ENCODE results near the gene AIRE.
A peak's percentile ranks its signal among the peaks of the same experiment; 100 is the strongest.
"Not testable (repeated sequence)": the region's sequence is repeated elsewhere in the genome, so short reads cannot be mapped to it uniquely, and the experiment has no call there.

The AIRE gene

DNA sequence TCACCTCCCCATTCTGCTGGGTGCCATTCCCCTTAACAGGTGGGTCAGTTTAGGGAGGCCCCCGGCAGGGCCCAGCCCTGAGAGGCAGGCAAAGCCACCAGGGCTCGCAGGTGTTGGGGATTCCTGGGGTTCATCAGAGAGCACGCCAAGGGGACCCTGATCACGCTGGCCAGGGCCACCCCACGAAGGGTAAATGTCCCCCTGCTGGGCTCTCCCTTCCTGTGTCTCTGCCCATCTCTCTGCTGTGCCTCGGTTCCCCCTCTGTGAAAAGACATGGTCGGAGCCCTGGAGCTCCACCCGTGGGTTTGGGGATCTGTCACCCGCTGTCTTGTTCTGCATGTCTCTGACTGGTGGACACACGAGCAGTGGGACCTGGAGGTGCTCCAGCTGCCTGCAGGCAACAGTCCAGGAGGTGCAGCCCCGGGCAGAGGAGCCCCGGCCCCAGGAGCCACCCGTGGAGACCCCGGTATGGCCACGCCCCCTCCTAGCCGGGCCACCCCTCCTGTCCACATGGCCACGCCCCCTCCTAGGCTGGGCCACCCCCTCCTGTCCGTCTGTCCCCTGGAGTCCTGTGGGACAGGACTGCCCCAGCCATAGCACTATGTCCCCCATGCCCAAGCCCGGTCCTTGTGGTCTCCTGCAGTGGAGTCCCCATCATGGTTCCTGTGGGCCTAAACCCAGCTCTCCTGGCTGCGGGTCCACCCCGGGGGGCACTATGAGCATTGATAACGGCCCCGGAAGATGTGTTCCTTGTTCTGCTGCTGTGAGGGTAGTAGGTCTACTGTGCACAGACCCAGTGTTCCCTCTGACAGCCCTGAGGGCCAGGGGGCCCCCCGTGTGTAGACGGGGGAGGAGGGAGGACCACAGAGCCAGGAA lies 6.5 kb downstream of the AIRE start:
- no peak for DNase-seq (ENCODE audit: low read depth)

DNA sequence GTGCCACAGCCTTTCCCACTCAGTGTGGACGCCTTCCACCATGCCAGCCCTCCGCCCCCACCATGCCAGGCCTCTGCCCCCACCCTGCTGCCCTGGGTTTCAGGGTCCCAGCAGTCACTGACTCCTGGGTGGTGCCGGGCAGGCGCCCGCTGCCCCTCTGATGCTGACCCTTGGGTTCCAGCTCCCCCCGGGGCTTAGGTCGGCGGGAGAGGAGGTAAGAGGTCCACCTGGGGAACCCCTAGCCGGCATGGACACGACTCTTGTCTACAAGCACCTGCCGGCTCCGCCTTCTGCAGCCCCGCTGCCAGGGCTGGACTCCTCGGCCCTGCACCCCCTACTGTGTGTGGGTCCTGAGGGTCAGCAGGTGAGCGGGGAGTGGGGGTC lies 7.1 kb downstream of the AIRE start:
- no peak for DNase-seq (ENCODE audit: low read depth)

DNA sequence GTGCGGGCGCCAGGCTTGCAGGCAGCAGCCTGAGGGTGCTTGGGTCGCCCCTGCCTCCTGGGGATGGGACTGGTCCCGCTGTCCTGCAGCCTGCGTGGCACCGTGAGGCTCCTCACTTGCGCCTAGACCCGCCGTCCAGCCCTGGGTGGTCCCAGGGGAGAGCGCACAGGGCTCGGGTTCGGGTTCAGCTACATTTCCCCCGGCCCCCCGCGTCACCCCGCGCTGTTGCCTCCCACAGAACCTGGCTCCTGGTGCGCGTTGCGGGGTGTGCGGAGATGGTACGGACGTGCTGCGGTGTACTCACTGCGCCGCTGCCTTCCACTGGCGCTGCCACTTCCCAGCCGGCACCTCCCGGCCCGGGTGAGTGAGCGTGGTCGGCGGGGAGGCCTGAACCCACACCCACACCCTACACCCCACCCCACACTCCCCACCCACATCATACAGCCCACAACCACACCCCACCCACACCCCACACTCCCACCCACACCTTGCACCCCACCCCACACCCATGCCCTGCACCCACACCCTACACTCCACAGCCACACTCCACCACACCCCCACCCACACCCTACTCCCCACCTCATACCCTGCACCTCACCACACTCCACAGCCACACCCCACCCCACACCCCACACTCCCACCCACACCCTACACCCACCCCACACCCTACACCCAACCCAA lies 8.0 kb downstream of the AIRE start:
- DNase-seq (ENCODE audit: low read depth), result no peak

DNA sequence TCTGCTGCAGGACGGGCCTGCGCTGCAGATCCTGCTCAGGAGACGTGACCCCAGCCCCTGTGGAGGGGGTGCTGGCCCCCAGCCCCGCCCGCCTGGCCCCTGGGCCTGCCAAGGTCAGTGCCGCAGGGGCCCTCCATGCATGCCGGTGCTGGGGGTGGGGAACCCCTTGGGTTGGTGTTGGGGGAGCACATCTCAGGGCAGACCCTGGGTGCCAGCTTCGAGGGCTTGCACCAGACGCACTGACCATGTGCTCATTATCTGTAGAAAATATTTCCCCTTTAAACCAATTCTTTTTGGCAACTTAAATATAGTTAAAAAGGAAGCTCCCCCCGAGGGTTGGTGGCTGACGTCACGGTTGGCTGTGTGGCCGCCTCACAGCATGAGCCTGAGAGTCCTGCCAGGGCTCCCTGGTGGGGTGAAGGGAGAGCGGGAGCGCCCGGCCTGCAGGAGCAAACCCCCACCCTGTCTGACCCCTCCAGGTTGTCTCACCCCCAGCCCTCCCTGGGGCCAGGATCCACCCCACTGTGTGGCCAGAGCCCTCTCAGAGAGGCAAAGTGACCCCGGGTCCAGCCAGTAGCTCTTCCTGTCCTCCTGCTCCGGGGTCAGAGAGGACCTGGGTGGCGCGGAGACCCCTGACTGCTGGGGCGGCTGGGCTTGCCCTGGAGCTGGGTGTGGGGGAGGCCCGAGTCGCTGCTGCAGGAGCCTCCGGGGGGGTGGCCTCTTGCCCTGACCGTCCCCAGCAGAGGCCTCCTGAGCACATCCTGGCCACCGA lies 8.9 kb downstream of the AIRE start:
- DNase-seq (ENCODE audit: low read depth), result no peak

DNA sequence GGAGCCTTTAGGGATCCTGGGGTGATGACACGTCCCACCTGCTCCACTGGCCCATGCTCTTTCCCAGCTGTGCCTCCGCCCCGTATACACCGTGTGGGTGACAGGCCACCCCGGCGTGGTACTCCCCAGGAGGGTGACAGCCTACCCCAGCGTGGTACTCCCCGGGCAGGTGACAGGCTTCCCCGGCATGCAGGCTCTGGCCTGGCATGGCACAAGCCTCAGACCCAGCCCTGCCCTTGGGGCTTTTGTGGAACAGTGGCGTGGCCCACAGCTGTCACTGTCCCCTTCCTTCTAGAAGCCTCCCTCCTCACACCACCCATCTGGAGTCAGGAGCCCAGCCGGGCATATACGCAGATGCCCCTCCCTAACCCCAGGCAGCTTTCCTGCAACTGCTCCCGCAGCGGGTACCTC lies 9.5 kb downstream of the AIRE start:
- DNase-seq (ENCODE audit: low read depth), result no peak

DNA sequence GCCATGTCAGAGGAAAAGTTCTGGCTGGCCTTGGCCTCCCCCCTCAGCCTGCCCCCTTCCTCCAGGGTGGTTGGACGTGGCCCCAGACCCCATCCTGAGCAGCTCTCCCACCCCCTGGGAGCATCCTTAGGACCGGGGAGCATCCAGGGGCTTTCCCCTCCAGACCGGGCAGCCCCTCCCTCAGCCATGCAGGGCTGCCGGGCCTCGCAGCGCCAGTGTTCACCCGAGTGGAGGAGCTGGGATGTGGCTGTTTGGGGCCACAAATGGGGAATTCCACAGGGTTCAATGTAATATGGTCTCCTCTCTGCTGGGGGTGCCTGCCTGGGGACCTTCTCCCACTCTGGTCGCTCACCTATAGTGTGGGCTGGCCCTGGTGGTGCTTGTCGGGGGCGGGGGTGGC lies 10.0 kb downstream of the AIRE start:
- DNase-seq (ENCODE audit: low read depth), result no peak

DNA sequence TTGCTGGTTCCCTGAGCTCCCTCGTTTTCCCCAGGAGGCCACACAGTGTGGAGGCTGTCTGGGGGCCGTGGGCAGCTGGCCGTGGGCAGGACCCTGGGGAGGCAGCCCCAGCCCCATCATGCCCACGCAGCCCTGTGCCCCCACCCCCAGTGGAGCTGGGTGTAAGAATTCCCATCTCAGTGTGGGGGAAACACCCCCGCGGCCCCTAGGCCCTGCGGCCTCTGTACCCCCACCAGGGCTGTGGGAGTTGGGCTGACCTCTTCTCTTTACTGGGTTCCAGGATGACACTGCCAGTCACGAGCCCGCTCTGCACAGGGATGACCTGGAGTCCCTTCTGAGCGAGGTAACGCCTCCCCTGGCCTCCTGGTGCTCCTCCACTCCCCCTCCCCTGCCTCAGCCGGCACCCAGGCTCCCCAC lies 10.4 kb downstream of the AIRE start:
- DNase-seq (ENCODE audit: low read depth), result no peak

DNA sequence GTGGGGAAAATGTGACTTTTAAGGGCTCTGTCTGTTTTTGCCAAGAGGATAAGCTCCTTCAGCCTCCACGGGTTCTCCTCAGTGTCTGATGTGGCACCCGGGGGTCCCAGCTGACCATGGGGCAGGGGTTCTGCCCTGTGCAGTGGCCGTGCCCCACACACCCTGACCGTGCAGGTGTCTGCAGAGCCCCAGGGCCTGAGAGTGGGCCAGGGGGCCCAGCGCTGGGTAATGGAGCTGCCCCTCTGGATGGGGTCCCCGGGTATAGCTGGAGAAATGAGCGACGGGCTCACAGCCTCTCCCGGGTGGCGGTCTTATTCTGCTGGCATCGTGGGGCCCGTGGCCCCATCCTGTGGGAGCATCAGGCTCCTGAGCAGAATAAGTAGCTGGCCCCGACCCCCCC lies 11.2 kb downstream of the AIRE start:
- DNase-seq (ENCODE audit: low read depth), result no peak

DNA sequence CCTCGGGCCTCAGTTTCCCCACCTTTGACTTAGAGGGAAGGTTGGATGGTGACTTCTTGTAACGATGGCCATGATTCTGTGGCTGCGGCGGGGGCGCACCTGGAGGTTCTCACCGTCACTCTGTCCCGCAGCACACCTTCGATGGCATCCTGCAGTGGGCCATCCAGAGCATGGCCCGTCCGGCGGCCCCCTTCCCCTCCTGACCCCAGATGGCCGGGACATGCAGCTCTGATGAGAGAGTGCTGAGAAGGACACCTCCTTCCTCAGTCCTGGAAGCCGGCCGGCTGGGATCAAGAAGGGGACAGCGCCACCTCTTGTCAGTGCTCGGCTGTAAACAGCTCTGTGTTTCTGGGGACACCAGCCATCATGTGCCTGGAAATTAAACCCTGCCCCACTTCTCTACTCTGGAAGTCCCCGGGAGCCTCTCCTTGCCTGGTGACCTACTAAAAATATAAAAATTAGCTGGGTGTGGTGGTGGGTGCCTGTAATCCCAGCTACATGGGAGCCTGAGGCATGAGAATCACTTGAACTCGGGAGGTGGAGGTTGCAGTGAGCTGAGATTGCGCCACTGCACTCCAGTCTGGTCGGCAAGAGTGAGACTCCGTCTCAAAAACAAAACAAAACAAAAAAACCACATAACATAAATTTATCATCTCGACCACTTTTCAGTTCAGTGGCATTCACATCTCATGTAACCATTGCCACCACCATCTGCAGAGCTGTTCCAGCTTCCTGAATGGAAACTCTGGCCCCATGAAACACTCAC lies 12.0 kb downstream of the AIRE start:
- peak; percentile 67 for DNase-seq (ENCODE audit: low read depth)

DNA sequence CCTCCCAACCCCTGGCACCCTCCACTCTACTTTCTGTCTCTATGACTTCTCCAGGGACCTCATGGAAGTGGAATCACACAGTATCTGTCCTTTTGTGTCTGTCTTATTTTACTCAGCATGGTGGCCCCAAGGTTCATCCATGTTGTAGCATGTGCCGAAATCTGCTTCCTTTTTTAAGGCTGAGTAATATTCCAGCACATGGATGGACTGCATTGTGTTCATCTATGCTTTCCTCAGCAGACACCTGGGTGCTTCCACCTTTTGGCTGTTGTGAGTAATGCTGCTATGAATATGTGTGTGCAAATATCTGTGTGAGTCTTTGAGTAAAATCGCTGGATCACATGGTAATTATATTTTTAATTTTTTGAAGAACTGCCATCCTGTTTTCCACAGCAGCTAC lies 12.6 kb downstream of the AIRE start:
- no peak for DNase-seq (ENCODE audit: low read depth)

DNA sequence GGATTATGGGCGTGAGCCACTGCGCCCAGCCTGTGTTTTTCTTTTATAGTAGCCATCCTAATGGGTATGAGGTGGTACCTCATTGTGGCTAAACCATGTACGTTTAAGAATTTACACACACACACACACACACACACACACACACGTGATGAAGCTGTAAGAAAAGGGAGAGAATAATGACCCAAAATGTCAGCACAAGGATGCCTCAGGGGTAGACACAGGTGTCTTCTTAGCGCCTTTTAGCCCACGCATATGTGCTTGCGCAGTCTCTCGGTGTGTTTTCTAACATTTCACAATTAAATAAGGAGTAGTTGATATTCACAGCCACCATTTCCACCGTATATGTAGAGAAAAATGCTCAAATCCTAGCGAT lies 13.4 kb downstream of the AIRE start:
- DNase-seq (ENCODE audit: low read depth), result no peak

DNA sequence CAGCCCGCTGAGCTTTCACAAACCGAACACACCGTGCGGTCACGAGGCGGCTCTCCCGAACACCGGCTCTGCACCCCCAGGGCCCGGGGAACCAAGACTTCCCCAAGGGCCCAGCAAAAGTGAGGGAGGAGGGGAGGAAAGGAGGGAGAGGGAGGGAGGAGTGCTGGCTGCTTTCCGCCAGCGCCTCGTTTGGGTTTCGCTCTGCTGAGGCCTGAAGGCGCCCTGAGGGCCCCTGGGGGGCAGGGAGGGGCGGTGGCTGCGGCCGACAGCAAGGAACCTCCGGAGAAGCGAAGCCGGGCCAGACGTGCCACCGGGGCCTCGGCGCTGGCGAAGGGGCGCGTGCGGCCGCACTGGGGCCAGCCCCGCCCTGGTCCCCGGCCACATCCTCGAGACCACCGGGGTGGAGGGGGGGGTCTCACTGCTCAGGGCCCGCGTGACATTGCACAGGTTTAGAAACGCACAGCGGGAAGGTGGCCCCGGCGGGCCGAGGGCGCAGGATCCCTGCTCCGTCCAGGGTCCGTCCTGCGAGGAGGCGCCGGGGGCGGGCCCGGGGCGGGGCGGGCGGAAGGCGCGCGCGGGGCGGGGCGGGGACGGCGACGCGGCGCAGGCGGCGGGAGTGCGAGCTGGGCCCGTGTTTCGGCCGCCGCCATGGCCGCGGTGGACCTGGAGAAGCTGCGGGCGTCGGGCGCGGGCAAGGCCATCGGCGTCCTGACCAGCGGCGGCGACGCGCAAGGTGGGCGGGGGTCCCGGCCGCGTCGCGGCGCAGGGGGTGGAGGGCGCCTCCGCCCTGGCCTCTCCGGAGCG lies 14.0 kb downstream of the AIRE start, which contains the start of gene PFKL:
PFKL (plus strand) TSS at position 596 of the 804 bp plus-strand sequence; CDS start at position 649, 53 bp downstream.
- DNase-seq (ENCODE audit: low read depth), result peak; percentile 3

DNA sequence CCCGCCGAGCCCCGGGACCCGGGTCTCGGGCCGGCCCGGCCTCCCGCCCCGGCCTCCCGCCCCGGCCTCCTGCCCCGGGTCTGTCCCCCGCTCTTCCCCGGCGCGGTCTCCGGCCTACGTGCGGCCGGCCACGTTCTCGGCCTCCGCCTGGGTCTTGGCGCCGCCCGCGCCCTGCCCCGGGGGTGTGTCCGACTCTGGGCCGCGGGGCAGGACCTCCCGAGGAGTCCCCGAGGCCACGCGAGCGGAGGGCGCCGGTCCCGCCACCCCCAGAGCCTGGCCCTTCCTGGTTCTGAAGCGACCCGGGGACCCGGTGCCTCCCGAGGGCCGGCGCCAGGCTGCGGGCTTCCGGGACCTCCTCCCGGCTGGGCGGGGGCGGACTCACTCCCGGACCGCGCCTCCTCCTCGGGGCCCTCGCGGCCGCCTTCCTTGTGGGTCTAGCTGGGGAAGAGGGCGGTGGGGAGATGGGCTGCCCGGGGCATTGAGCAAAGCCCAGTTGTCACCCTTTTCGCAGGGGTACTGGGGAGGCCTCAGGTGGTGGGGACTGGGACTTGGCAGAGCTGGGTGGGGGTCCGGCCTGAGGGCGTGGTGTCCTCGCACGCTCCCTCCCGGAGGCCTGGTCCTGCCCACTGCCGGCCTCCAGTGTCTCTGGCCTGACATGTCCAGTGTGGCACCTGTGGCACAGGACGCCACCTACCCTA lies 14.7 kb downstream of the AIRE start:
- no peak for DNase-seq (ENCODE audit: low read depth)

DNA sequence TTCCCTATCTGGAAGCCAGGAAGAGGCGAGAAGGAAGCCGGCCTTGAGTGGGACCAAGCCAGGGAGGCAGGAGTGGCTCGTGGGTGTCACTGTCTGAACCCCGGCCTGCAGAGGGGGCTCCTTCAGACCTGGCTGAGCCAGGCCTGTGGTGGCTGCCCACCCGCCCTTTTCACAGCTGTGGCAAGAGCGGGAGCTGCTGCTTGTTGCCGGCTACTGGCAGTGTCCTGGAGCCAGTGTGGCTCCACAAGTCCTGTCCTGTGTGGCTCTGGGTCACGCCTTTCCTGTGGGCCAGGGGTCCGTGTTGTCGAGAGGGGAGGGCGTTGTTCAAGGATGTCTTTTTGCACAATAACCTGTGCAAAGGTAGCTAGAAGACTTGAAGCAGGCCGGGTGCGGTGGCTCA lies 15.5 kb downstream of the AIRE start:
- DNase-seq (ENCODE audit: low read depth), result no peak

DNA sequence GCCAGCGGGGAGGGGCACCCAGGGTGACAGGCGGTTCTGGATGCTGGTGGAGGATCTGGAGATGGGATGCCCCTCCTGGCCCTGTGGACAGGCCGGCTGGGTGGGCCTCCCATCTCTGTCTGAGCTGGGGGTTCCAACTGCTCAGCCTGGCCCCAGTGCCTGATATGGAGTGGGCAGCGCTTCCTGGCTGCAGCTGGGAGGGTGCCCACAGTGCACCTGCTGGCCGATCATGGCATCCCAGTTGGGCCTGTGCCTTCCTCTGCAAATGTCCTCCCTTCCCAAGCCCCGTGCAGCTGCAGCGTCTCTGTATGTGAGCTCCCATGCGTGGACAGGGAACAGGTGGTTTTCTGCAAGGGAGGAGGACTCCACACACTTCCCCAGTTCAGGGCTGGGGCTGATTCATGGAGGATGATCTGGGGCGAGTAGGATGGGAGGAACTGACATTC lies 16.3 kb downstream of the AIRE start:
- DNase-seq (ENCODE audit: low read depth), result no peak

DNA sequence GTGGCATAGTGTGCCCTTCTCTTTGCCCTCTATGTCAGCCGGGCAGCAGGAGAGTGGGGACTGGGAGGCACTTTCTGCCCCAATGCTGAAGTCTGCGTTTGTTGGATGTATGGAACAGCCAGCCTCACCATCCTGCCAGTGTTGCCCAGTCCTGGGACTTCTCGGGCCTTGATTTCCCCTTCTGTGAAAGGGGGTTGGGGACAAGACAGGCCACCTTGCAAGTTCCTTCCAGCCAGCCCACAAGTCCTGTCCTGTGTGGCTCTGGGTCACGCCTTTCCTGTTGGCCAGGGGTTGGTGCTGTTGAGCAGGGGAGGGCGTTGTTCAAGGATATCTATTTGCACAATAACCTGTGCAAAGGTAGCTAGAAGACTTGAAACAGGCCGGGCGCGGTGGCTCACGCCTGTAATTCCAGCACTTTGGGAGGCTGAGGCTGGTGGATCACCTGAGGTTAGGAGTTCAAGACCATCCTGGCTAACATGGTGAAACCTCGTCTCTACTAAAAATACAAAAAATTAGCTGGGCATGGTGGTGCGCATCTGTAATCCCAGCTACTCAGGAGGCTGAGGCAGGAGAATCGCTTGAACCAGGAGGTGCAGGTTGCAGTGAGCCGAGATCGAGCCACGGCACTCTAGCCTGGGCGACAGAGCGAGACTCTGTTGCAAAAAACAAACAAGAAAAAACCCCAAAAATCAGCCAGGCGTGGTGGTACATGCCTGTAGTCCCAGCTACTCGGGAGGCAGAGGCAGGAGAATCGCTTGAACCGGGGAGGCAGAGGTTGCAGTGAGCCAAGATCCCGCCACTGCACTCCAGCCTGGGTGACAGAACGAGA lies 17.1 kb downstream of the AIRE start:
- DNase-seq (ENCODE audit: low read depth), result not testable (repeated sequence)

DNA sequence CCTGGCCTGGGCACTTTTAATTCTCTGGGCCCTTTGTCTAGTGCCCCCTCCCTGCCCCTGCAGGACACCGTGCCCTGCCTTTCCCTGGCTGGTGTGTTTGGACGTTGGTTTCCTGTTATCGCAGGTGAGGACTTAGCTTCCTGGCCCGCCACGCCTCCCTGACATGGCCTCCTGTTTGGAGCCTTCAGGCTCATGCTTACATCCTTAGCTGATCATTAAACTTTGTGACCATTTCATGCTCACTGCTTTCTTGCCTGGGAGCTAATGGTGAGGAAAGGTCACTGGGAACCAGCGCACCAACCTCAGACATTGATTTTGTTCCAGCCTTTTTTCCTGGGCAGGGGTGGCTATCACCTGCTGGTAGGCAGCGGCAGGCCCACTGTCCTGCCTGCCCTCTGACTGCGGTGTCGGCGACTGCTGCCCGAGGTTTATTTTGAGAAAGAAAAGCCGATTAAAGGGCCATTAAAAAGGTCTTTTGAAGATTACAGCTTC lies 17.9 kb downstream of the AIRE start:
- no peak for DNase-seq (ENCODE audit: low read depth)

DNA sequence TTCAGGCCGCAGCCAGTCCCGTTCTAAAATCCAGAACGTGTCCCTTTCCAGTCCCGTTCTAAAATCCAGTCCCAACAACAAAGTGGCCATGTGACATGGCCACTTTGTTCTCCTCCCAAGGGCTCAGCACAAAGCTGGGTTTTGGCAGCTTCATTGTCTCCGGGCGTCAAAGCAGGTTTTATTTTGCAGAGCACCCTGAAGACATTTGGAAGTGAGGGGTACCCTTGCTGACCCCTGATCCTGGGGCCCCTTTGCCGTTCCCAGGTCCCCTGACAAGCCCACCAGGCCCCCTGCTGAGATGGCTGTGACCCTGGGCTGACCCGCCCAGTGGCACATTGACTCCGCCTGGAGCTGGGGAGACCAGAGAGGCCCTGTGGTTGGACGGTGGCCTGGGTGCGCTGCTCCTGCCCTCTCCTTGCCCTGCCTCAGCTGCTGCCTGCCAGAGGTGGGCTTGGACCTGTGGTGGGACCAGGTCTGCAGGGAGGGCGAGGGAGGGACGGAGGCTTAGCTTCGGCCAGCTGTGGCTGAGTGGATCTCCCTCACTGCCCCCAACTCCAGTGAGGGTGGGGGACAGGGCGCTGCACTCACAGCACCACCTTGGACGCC lies 18.4 kb downstream of the AIRE start:
- no peak for DNase-seq (ENCODE audit: low read depth)

DNA sequence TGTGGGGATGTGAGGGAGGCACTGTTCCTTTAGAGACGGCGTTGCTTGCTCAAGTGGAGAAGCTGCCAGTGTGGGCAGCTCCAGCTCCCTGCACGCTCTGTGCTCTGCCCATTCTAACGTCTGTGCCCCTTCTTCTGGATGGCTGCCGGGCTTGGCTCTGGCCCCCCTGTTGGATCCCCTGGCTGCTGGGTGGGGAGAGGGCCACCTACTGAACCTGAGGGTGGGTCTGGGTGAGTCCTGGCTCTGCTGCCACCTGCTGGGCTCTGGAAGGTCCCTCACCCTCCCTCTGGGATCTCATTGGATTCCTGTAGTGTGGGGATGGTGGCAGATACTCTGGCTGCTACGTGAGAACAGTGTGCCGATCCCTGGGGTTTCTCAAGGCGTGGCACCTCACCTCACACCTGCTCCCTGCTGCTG lies 19.2 kb downstream of the AIRE start:
- DNase-seq (ENCODE audit: low read depth), result peak; percentile 30
